Measurements from ENCODE around the gene LCN9.

LCN9 gene

GRCh38 chr9:135664266-135664665 is 1.2 kb downstream of the LCN9 start:
- Histone ChIP-seq H4K20me1 (ENCODE audit: insufficient read depth, low read length) (no peaks in the 10 kb centered on the region), H3K27me3 (replicated peaks; ENCODE audit: insufficient read depth, low read length) (peaks cover 84% of the 10 kb centered on the region), H3K79me2 (ENCODE audit: low read length) (no peaks in the 10 kb centered on the region), H3K4me3 (ENCODE audit: low read length) (no peak overlapping the region), H3K4me2 (ENCODE audit: low read depth, low read length) (no peak overlapping the region), H3K9ac (ENCODE audit: low read length) (no peak overlapping the region), H2AFZ (ENCODE audit: low read length) (no peak overlapping the region), H3F3A (ENCODE audit: insufficient read depth, low read length) (no peaks in the 10 kb centered on the region), H3K27ac (ENCODE audit: low read length) (no peak overlapping the region), H3K36me3 (replicated peaks; ENCODE audit: insufficient read depth, low read length) (no peaks in the 10 kb centered on the region), H3K9me3 (replicated peaks; ENCODE audit: insufficient read depth, low read length) (no peaks in the 10 kb centered on the region), H3K9me2 (replicated peaks; ENCODE audit: insufficient read depth, low read length) (no peaks in the 10 kb centered on the region), H3K4me1 (ENCODE audit: low read length) (0 out of 2 replicates have a peak, but pooled peaks cover 4% of the 10 kb centered on the region)
- no peak for DNase-seq
- TF ChIP-seq CTCF (IDR thresholded peaks at IDR 0.05; ENCODE audit: low read length) (no peak), EZH2 (optimal IDR thresholded peaks at IDR 0.05; ENCODE audit: low read depth, low read length) (no peak), EZH2phosphoT487 (IDR thresholded peaks at IDR 0.05; ENCODE audit: low read length) (no peak)

- Histone ChIP-seq H3K9ac (ENCODE audit: low read length) (no peak overlapping the region), H3F3A (ENCODE audit: insufficient read depth, low read length) (no peaks in the 10 kb centered on the region), H2AFZ (ENCODE audit: low read length) (no peak overlapping the region), H3K36me3 (replicated peaks; ENCODE audit: insufficient read depth, low read length) (no peaks in the 10 kb centered on the region), H3K4me3 (ENCODE audit: low read length) (no peak overlapping the region), H3K4me1 (ENCODE audit: low read length) (0 out of 2 replicates have a peak, but pooled peaks cover 4% of the 10 kb centered on the region), H4K20me1 (ENCODE audit: insufficient read depth, low read length) (no peaks in the 10 kb centered on the region), H3K79me2 (ENCODE audit: low read length) (no peaks in the 10 kb centered on the region), H3K9me2 (replicated peaks; ENCODE audit: insufficient read depth, low read length) (no peaks in the 10 kb centered on the region), H3K9me3 (replicated peaks; ENCODE audit: insufficient read depth, low read length) (no peaks in the 10 kb centered on the region), H3K27ac (ENCODE audit: low read length) (no peak overlapping the region), H3K4me2 (ENCODE audit: low read depth, low read length) (no peak overlapping the region), H3K27me3 (replicated peaks; ENCODE audit: insufficient read depth, low read length) (peaks cover 84% of the 10 kb centered on the region)
- no peak for DNase-seq
- TF ChIP-seq CTCF (IDR thresholded peaks at IDR 0.05; ENCODE audit: low read length): no peak
- TF ChIP-seq EZH2phosphoT487 (IDR thresholded peaks at IDR 0.05; ENCODE audit: low read length): no peak
- TF ChIP-seq EZH2 (optimal IDR thresholded peaks at IDR 0.05; ENCODE audit: low read depth, low read length): no peak
These were observed 2.0 kb downstream of the LCN9 start for GRCh38 chr9:135664801-135665794.

GRCh38 chr9:135665795-135666189 is 2.7 kb downstream of the LCN9 start:
- TF ChIP-seq CTCF (IDR thresholded peaks at IDR 0.05; ENCODE audit: low read length) (no peak), EZH2 (optimal IDR thresholded peaks at IDR 0.05; ENCODE audit: low read depth, low read length) (no peak), EZH2phosphoT487 (IDR thresholded peaks at IDR 0.05; ENCODE audit: low read length) (no peak)
- peaks cover 83% of the 10 kb centered on the region for H3K27me3 ChIP-seq (replicated peaks; ENCODE audit: insufficient read depth, low read length)

More at GRCh38 chr9:135665795-135666189, 2.7 kb downstream of the LCN9 start:
- H3K4me1 ChIP-seq (ENCODE audit: low read length): 0 out of 2 replicates have a peak, but pooled peaks cover 4% of the 10 kb centered on the region
- no peaks in the 10 kb centered on the region for H3K9me2 ChIP-seq (replicated peaks; ENCODE audit: insufficient read depth, low read length)
- no peaks in the 10 kb centered on the region for H3K79me2 ChIP-seq (ENCODE audit: low read length)
- no peak overlapping the region for H3K4me3 ChIP-seq (ENCODE audit: low read length)
- no peak overlapping the region for H3K4me2 ChIP-seq (ENCODE audit: low read depth, low read length)
- H3K36me3 ChIP-seq (replicated peaks; ENCODE audit: insufficient read depth, low read length): no peaks in the 10 kb centered on the region
- H3K9ac ChIP-seq (ENCODE audit: low read length): no peak overlapping the region
- DNase-seq: no peak
- no peaks in the 10 kb centered on the region for H3K9me3 ChIP-seq (replicated peaks; ENCODE audit: insufficient read depth, low read length)
- H2AFZ ChIP-seq (ENCODE audit: low read length): no peak overlapping the region
- no peaks in the 10 kb centered on the region for H4K20me1 ChIP-seq (ENCODE audit: insufficient read depth, low read length)
- H3K27ac ChIP-seq (ENCODE audit: low read length): no peak overlapping the region
- H3F3A ChIP-seq (ENCODE audit: insufficient read depth, low read length): no peaks in the 10 kb centered on the region

Data from MM.1S (cell line).